HEK293T (cell line): ENCODE measurements around the gene SMDT1.
"Not testable (repeated sequence)": the region's sequence is repeated elsewhere in the genome, so short reads cannot be mapped to it uniquely, and the experiment has no call there.

Source experiments
- CTCF ChIA-PET: fragments of 350-600 bp; formaldehyde crosslinking; extraction: SDS; loops from one replicate; lab custom pipeline; 2021; ENCODE audit warnings: antibody characterized with exemption, inconsistent platforms; lab: Yijun Ruan, JAX
- POLR2A ChIA-PET: fragments of 350-600 bp; formaldehyde crosslinking; extraction: SDS; loops from one replicate; lab custom pipeline; 2020; ENCODE audit warnings: antibody characterized with exemption, inconsistent platforms; lab: Yijun Ruan, JAX
- DNase-seq: peaks from one replicate; pipeline ENCODE4 v3.0.0; 2012; ENCODE audit warnings: mixed read lengths; ENCODE audit errors: extremely low spot score
- ARNT ChIP-seq: fragments of 450-650 bp; IDR thresholded peaks from 2 replicates; pipeline ENCODE4 v1.6.1; 2017; ENCODE audit warnings: mild to moderate bottlenecking
- BHLHE40 ChIP-seq: fragments of 450-650 bp; IDR thresholded peaks from 2 replicates; pipeline ENCODE4 v1.6.1; 2016; ENCODE audit warnings: mild to moderate bottlenecking, moderate library complexity, borderline replicate concordance
- CTBP1 ChIP-seq: fragments of 450-650 bp; IDR thresholded peaks from 2 replicates; pipeline ENCODE4 v1.6.1; 2016; ENCODE audit warnings: borderline replicate concordance
- ELF4 ChIP-seq: fragments of 450-650 bp; IDR thresholded peaks from 2 replicates; pipeline ENCODE4 v1.6.1; 2017; ENCODE audit warnings: antibody characterized with exemption
- FOXA1 ChIP-seq: fragments of 450-650 bp; IDR thresholded peaks from 2 replicates; pipeline ENCODE4 v1.6.1; 2016; ENCODE audit warnings: mild to moderate bottlenecking
- FOXK2 ChIP-seq: fragments of 450-650 bp; IDR thresholded peaks from 2 replicates; pipeline ENCODE4 v1.6.1; 2016; ENCODE audit warnings: mild to moderate bottlenecking
- FOXM1 ChIP-seq: fragments of 450-650 bp; IDR thresholded peaks from 2 replicates; pipeline ENCODE4 v1.6.1; 2017; ENCODE audit warnings: mild to moderate bottlenecking, borderline replicate concordance
- HDGF ChIP-seq: fragments of 450-650 bp; IDR thresholded peaks from 2 replicates; pipeline ENCODE4 v1.6.1; 2017; ENCODE audit warnings: antibody characterized with exemption, borderline replicate concordance
- L3MBTL2 ChIP-seq: fragments of 450-650 bp; conservative IDR thresholded peaks from 2 replicates; pipeline ENCODE4 v1.6.1; 2016; ENCODE audit warnings: mild to moderate bottlenecking
- LEF1 ChIP-seq: fragments of 450-650 bp; IDR thresholded peaks from 2 replicates; pipeline ENCODE4 v1.6.1; 2017; ENCODE audit warnings: mild to moderate bottlenecking, borderline replicate concordance
- NFRKB ChIP-seq: fragments of 450-650 bp; IDR thresholded peaks from 2 replicates; pipeline ENCODE4 v1.6.1; 2016; ENCODE audit warnings: mild to moderate bottlenecking, moderate library complexity
- PKNOX1 ChIP-seq: fragments of 450-650 bp; IDR thresholded peaks from 2 replicates; pipeline ENCODE4 v1.6.1; 2016
- SP1 ChIP-seq: fragments of 450-650 bp; IDR thresholded peaks from 2 replicates; pipeline ENCODE4 v1.6.1; 2017
- SUZ12 ChIP-seq: fragments of 450-650 bp; IDR thresholded peaks from 2 replicates; pipeline ENCODE4 v1.6.1; 2016; ENCODE audit warnings: mild to moderate bottlenecking
- ZNF384 ChIP-seq: fragments of 450-650 bp; IDR thresholded peaks from 2 replicates; pipeline ENCODE4 v1.6.1; 2016

The SMDT1 gene

GRCh38 chr22:42127606-42128005 is 48.1 kb downstream of the SMDT1 start:
- TF ChIP-seq PKNOX1 (no peak), FOXK2 (no peak), SP1 (no peak), SUZ12 (no peak), FOXA1 (no peak), BHLHE40 (no peak), HDGF (no peak), ZNF384 (no peak), CTBP1 (no peak), ELF4 (no peak), NFRKB (no peak)
- POLR2A ChIA-PET = no interaction called here
- CTCF ChIA-PET = no interaction called here
- DNase-seq = no peak

- CTCF ChIA-PET, DNase-seq, POLR2A ChIA-PET: not testable (repeated sequence)
Observed at GRCh38 chr22:42128007-42128406, 48.5 kb downstream of the SMDT1 start.

- POLR2A ChIA-PET, CTCF ChIA-PET, DNase-seq: not testable (repeated sequence)
Observed at GRCh38 chr22:42128776-42129694, 49.5 kb downstream of the SMDT1 start.

GRCh38 chr22:42130182-42130581 is 50.7 kb downstream of the SMDT1 start:
- DNase-seq, CTCF ChIA-PET: not testable (repeated sequence)

GRCh38 chr22:42130639-42131431 is 51.3 kb downstream of the SMDT1 start, which contains the start of gene CYP2D6:
TSS of gene CYP2D6 (minus strand) at chr22:42130810. CDS start at chr22:42130791, 19 bp downstream.
- DNase-seq, CTCF ChIA-PET, POLR2A ChIA-PET: not testable (repeated sequence)

More at GRCh38 chr22:42130182-42130581, 50.7 kb downstream of the SMDT1 start:
- POLR2A ChIA-PET = not testable (repeated sequence)

GRCh38 chr22:42131562-42131961 is 52.1 kb downstream of the SMDT1 start:
- POLR2A ChIA-PET = no interaction called here
- no peak for DNase-seq
- TF ChIP-seq CTBP1 = no peak
- CTCF ChIA-PET = no interaction called here

- DNase-seq = no peak
- ChIA-PET CTCF (no interaction called here), POLR2A (no interaction called here)
- TF ChIP-seq HDGF (no peak), SP1 (no peak), FOXA1 (no peak), ARNT (no peak), ZNF384 (no peak), BHLHE40 (no peak), FOXM1 (no peak), LEF1 (no peak), CTBP1 (no peak), L3MBTL2 (no peak)
Observed at GRCh38 chr22:42132457-42132856, 53.0 kb downstream of the SMDT1 start.
